SK-N-SH (cell line): ENCODE results near the gene HHLA2. TPM values are rescaled to one million over a fixed set of nuclear protein-coding genes. Genes with fewer than 3 reads are reported as not detected.
"Not testable (repeated sequence)": the region's sequence is repeated elsewhere in the genome, so short reads cannot be mapped to it uniquely, and the experiment has no call there.

Experiments
- CTCF ChIA-PET: fragments of 300-600, 350-600 bp; formaldehyde crosslinking; extraction: SDS; loops from one replicate; lab custom pipeline; 2021; lab: Yijun Ruan, JAX
- POLR2A ChIA-PET: fragments of 350-600 bp; sonication (Branson Sonifier 250); formaldehyde crosslinking; extraction: SDS; loops from one replicate; lab custom pipeline; 2020; ENCODE audit warnings: antibody characterized with exemption, inconsistent platforms; lab: Yijun Ruan, JAX
- DNase-seq: peaks from one replicate; pipeline ENCODE4 v3.0.0; 2012
- H2AFZ ChIP-seq: fragments of 200-600 bp; sonication (generic); 2 replicates; pipeline ENCODE4 v1.8.1; 2016; ENCODE audit warnings: antibody characterized with exemption, mild to moderate bottlenecking, low read depth
- H3F3A ChIP-seq: fragments of 200-600 bp; sonication (generic); replicated peaks from 2 replicates; pipeline ENCODE3; 2016; ENCODE audit warnings: antibody characterized with exemption, mild to moderate bottlenecking; ENCODE audit not compliant: insufficient read depth
- H3K27ac ChIP-seq, 2 experiments: fragments of 200-500 bp in 1 of 2; fragments of 200-600 bp in 1 of 2; sonication (Bioruptor generic) in 1 of 2; sonication (generic), shearing (Covaris generic) in 1 of 2; 2 replicates each; pipeline versions ENCODE4 v1.5.1 to v1.6.1; 2014 to 2016; ENCODE audit warnings: low read depth in 2 of 2, inconsistent platforms in 1 of 2, low read length in 1 of 2, mild to moderate bottlenecking in 1 of 2, mixed read lengths in 1 of 2
- H3K27me3 ChIP-seq: fragments of 200-600 bp; sonication (generic), shearing (Covaris generic); 2 replicates; pipeline ENCODE4 v1.6.1; 2016; ENCODE audit warnings: mixed run types; ENCODE audit not compliant: insufficient read depth
- H3K36me3 ChIP-seq, 2 experiments: fragments of 200-500 bp in 1 of 2; fragments of 200-600 bp in 1 of 2; sonication (Bioruptor generic) in 1 of 2; sonication (generic) in 1 of 2; replicated peaks in 1 of 2; 2 replicates each; pipeline versions ENCODE3 to v1.5.1; 2014 to 2016; ENCODE audit warnings: low read length in 1 of 2, mild to moderate bottlenecking in 1 of 2; ENCODE audit not compliant: insufficient read depth in 2 of 2, control insufficient read depth in 1 of 2
- H3K4me1 ChIP-seq, 2 experiments: fragments of 200-500 bp in 1 of 2; fragments of 200-600 bp in 1 of 2; sonication (Bioruptor generic) in 1 of 2; sonication (generic), shearing (Covaris generic) in 1 of 2; 2 replicates each; pipeline versions ENCODE4 v1.5.1 to v1.6.1; 2014 to 2016; ENCODE audit warnings: low read depth in 1 of 2, low read length in 1 of 2, mixed run types in 1 of 2; ENCODE audit not compliant: insufficient read depth in 2 of 2, control insufficient read depth in 1 of 2
- H3K4me2 ChIP-seq: fragments of 200-600 bp; sonication (generic), shearing (Covaris generic); 2 replicates; pipeline ENCODE4 v1.6.1; 2017; ENCODE audit warnings: mixed run types
- H3K4me3 ChIP-seq, 2 experiments: fragments of 200-500 bp in 1 of 2; fragments of 200-600 bp in 1 of 2; sonication (Bioruptor generic) in 1 of 2; sonication (generic), shearing (Covaris generic) in 1 of 2; 2 replicates each; pipeline versions ENCODE4 v1.5.1 to v1.8.1; 2014 to 2016; ENCODE audit warnings: low read depth in 2 of 2, inconsistent platforms in 1 of 2, low read length in 1 of 2, mild to moderate bottlenecking in 1 of 2, mixed read lengths in 1 of 2, moderate library complexity in 1 of 2
- H3K79me2 ChIP-seq: fragments of 200-600 bp; sonication (generic); 2 replicates; pipeline ENCODE4 v1.8.1; 2017; ENCODE audit warnings: mild to moderate bottlenecking; ENCODE audit not compliant: insufficient read depth
- H3K9ac ChIP-seq: fragments of 200-600 bp; sonication (generic); 2 replicates; pipeline ENCODE4 v1.6.1; 2017; ENCODE audit warnings: mixed run types
- H3K9me2 ChIP-seq: fragments of 200-600 bp; sonication (generic); 2 replicates; pipeline ENCODE4 v1.6.1; 2017; ENCODE audit warnings: mixed run types
- H3K9me3 ChIP-seq: fragments of 200-600 bp; sonication (generic); 2 replicates; pipeline ENCODE4 v1.6.1; 2017; ENCODE audit warnings: mixed run types, mild to moderate bottlenecking, moderate library complexity
- H4K20me1 ChIP-seq: fragments of 200-600 bp; sonication (generic); 2 replicates; pipeline ENCODE4 v1.6.1; 2017; ENCODE audit warnings: mild to moderate bottlenecking, mixed run types; ENCODE audit not compliant: insufficient read depth
- EP300 ChIP-seq, 2 experiments: IDR thresholded peaks; 2 replicates each; pipeline versions ENCODE4 v1.4.0 to v1.6.1; 2012; ENCODE audit warnings: borderline replicate concordance in 1 of 2, low read depth in 1 of 2, low read length in 1 of 2
- EZH2phosphoT487 ChIP-seq: fragments of 200-600 bp; sonication (generic); IDR thresholded peaks from 2 replicates; pipeline ENCODE4 v1.6.1; 2017; ENCODE audit warnings: low read depth, mixed run types, mild to moderate bottlenecking, antibody characterized with exemption, moderate library complexity, borderline replicate concordance
- FOSL2 ChIP-seq: IDR thresholded peaks from 2 replicates; pipeline ENCODE4 v1.4.0; 2012; ENCODE audit warnings: low read depth, mild to moderate bottlenecking, moderate library complexity, borderline replicate concordance
- GABPA ChIP-seq: IDR thresholded peaks from 2 replicates; pipeline ENCODE4 v1.4.0; 2012; ENCODE audit warnings: low read depth, mild to moderate bottlenecking
- GATA2 ChIP-seq: sonication (generic); formaldehyde crosslinking; IDR thresholded peaks from 2 replicates; pipeline ENCODE4 v1.5.0; 2020; ENCODE audit warnings: mild to moderate bottlenecking, missing genetic modification reagents
- JUND ChIP-seq: IDR thresholded peaks from 2 replicates; pipeline ENCODE4 v1.4.0; 2012
- MEF2A ChIP-seq: IDR thresholded peaks from 2 replicates; pipeline ENCODE4 v1.4.0; 2012; ENCODE audit warnings: low read depth, borderline replicate concordance
- MXI1 ChIP-seq: IDR thresholded peaks from 2 replicates; pipeline ENCODE4 v1.6.1; 2012; ENCODE audit warnings: mild to moderate bottlenecking, low read depth, low read length, improper control_type of control experiment
- NFIC ChIP-seq: IDR thresholded peaks from 2 replicates; pipeline ENCODE4 v1.4.0; 2012; ENCODE audit warnings: borderline replicate concordance
- NRF1 ChIP-seq: IDR thresholded peaks from 2 replicates; pipeline ENCODE4 v1.6.1; 2012; ENCODE audit warnings: low read depth, mild to moderate bottlenecking, low read length
- POLR2AphosphoS5 ChIP-seq: IDR thresholded peaks from 2 replicates; pipeline ENCODE4 v1.6.1; 2012; ENCODE audit warnings: low read depth, low read length
- RAD21 ChIP-seq: IDR thresholded peaks from 2 replicates; pipeline ENCODE4 v1.6.1; 2012; ENCODE audit warnings: mild to moderate bottlenecking, low read length
- SIN3A ChIP-seq: IDR thresholded peaks from 2 replicates; pipeline ENCODE4 v1.6.1; 2012; ENCODE audit warnings: low read depth, mild to moderate bottlenecking, low read length, moderate library complexity, borderline replicate concordance
- TAF1 ChIP-seq: IDR thresholded peaks from 2 replicates; pipeline ENCODE4 v1.6.1; 2012; ENCODE audit warnings: low read depth, mild to moderate bottlenecking, low read length, moderate library complexity, borderline replicate concordance
- TCF12 ChIP-seq: IDR thresholded peaks from 2 replicates; pipeline ENCODE4 v1.4.0; 2012
- YY1 ChIP-seq: IDR thresholded peaks from 2 replicates; pipeline ENCODE4 v1.4.0; 2012; ENCODE audit warnings: low read depth, mild to moderate bottlenecking
- WGBS: methylation state at CpG from one replicate; pipeline ENCODE4 v1.1.6; 2017; ENCODE audit warnings: low lambda C conversion rate; 5-methylcytosine and 5-hydroxymethylcytosine counted together
- polyA plus RNA-seq, 3 experiments: library from polyadenylated mRNA; depleted of rRNA; stranded (reverse); fragments of >200 nt; gene quantifications; 2 replicates each; pipeline ENCODE4 v1.2.3, GENCODE V29; 2012
- TF ChIP-seq, protein P1 (sequence below): IDR thresholded peaks from 2 replicates; pipeline ENCODE4; 2012
- TF ChIP-seq, protein P2 (sequence below): IDR thresholded peaks from 2 replicates; pipeline ENCODE4 v1.6.1; 2012; ENCODE audit warnings: mild to moderate bottlenecking, low read depth, low read length, moderate library complexity
- TF ChIP-seq, protein P3 (sequence below): fragments of 150-350 bp; IDR thresholded peaks from 2 replicates; pipeline ENCODE4 v1.6.1; 2017; ENCODE audit warnings: antibody characterized with exemption, low read length, low read depth, borderline replicate concordance
- TF ChIP-seq, protein P4 (sequence below): IDR thresholded peaks from 2 replicates; pipeline ENCODE4 v1.4.0; 2012; ENCODE audit warnings: low read depth, borderline replicate concordance

The HHLA2 gene
- polyA plus RNA-seq, 1 of the 3 experiments (the other 2 are of a cell fraction), result not detected

DNA sequence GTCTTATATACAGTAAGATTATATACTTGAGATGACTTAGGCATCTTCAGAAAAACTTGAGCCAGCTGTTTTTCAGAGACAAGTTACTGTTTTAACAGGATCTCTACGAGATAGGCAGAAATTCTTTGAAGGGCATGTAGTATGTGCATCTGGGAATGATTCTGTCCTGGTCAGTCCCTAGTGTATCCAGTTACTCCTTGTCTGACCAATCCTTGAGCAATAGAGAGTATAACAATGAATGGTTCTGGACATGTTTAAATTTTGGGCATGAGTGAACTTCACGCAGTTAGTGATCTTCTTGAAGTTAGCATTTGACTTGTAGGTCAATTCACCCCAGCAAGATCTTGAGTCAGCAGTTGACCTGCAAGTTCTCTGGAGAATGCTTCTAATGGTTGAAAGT is 24.7 kb upstream of the HHLA2 start:
- no peak for TF ChIP-seq SIN3A
- no peak for TF ChIP-seq EP300 (IDR thresholded peaks at IDR 0.05; ENCODE audit: borderline replicate concordance in 1 of 2, low read depth in 1 of 2, low read length in 1 of 2)
- no peak for TF ChIP-seq GABPA
- TF ChIP-seq NRF1, result no peak
- TF ChIP-seq, protein P1, sequence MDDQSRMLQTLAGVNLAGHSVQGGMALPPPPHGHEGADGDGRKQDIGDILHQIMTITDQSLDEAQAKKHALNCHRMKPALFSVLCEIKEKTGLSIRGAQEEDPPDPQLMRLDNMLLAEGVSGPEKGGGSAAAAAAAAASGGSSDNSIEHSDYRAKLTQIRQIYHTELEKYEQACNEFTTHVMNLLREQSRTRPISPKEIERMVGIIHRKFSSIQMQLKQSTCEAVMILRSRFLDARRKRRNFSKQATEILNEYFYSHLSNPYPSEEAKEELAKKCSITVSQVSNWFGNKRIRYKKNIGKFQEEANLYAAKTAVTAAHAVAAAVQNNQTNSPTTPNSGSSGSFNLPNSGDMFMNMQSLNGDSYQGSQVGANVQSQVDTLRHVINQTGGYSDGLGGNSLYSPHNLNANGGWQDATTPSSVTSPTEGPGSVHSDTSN, result no peak
- TF ChIP-seq JUND, result no peak
- no peak for TF ChIP-seq TCF12
- no peak for TF ChIP-seq MEF2A
- no peak for TF ChIP-seq EZH2phosphoT487
- no peak for TF ChIP-seq NFIC
- no peak for TF ChIP-seq TAF1
- TF ChIP-seq, protein P2, sequence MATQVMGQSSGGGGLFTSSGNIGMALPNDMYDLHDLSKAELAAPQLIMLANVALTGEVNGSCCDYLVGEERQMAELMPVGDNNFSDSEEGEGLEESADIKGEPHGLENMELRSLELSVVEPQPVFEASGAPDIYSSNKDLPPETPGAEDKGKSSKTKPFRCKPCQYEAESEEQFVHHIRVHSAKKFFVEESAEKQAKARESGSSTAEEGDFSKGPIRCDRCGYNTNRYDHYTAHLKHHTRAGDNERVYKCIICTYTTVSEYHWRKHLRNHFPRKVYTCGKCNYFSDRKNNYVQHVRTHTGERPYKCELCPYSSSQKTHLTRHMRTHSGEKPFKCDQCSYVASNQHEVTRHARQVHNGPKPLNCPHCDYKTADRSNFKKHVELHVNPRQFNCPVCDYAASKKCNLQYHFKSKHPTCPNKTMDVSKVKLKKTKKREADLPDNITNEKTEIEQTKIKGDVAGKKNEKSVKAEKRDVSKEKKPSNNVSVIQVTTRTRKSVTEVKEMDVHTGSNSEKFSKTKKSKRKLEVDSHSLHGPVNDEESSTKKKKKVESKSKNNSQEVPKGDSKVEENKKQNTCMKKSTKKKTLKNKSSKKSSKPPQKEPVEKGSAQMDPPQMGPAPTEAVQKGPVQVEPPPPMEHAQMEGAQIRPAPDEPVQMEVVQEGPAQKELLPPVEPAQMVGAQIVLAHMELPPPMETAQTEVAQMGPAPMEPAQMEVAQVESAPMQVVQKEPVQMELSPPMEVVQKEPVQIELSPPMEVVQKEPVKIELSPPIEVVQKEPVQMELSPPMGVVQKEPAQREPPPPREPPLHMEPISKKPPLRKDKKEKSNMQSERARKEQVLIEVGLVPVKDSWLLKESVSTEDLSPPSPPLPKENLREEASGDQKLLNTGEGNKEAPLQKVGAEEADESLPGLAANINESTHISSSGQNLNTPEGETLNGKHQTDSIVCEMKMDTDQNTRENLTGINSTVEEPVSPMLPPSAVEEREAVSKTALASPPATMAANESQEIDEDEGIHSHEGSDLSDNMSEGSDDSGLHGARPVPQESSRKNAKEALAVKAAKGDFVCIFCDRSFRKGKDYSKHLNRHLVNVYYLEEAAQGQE, result no peak
- no peak for TF ChIP-seq GATA2 (CRISPR knock-in tag)
- TF ChIP-seq POLR2AphosphoS5, result no peak
- TF ChIP-seq YY1, result no peak
- TF ChIP-seq, protein P3, sequence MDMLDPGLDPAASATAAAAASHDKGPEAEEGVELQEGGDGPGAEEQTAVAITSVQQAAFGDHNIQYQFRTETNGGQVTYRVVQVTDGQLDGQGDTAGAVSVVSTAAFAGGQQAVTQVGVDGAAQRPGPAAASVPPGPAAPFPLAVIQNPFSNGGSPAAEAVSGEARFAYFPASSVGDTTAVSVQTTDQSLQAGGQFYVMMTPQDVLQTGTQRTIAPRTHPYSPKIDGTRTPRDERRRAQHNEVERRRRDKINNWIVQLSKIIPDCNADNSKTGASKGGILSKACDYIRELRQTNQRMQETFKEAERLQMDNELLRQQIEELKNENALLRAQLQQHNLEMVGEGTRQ, result no peak
- TF ChIP-seq, protein P4, sequence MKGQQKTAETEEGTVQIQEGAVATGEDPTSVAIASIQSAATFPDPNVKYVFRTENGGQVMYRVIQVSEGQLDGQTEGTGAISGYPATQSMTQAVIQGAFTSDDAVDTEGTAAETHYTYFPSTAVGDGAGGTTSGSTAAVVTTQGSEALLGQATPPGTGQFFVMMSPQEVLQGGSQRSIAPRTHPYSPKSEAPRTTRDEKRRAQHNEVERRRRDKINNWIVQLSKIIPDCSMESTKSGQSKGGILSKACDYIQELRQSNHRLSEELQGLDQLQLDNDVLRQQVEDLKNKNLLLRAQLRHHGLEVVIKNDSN, result no peak
- TF ChIP-seq RAD21, result no peak
- no peak for TF ChIP-seq FOSL2
- no peak for TF ChIP-seq MXI1
- no peak for DNase-seq
- WGBS, result 47% methylated on average over 2 of the region's 2 CpGs
- ChIA-PET CTCF (no interaction called here), POLR2A (no interaction called here)
- no peaks in the 10 kb centered on the region for H4K20me1 ChIP-seq
- H3K4me2 ChIP-seq, result no peak overlapping the region
- H3K27me3 ChIP-seq, result no peaks in the 10 kb centered on the region
- H2AFZ ChIP-seq, result no peak overlapping the region
- no peak overlapping the region for H3K27ac ChIP-seq
- H3F3A ChIP-seq, result no peaks in the 10 kb centered on the region
- H3K9ac ChIP-seq, result no peak overlapping the region
- H3K79me2 ChIP-seq, result no peaks in the 10 kb centered on the region
- H3K36me3 ChIP-seq, result no peaks in the 10 kb centered on the region
- H3K4me1 ChIP-seq, result no peaks in the 10 kb centered on the region
- H3K9me3 ChIP-seq, result no peaks in the 10 kb centered on the region
- no peak overlapping the region for H3K4me3 ChIP-seq
- H3K9me2 ChIP-seq, result no peaks in the 10 kb centered on the region

DNA sequence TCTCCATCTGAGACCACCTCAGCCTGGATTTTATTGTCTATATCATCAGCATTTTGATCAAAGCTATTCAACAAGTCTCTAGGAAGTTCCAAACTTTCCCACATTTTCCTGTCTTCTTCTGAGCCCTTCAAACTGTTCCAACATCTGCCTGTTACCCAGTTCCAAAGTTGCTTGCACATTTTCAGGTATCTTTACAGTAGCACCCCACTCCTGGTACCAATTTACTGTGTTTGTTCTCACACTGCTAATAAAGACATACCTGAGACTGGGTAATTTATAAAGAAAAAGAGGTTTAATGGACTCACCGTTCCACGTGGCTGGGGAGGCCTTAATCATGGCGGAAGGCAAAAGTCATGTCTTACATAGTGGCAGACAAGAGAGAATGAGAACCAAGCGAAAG is 17.3 kb upstream of the HHLA2 start:
- H3K4me2 ChIP-seq, DNase-seq, H3K27ac ChIP-seq, H3K9ac ChIP-seq, H3K36me3 ChIP-seq, H3F3A ChIP-seq, H3K4me3 ChIP-seq, H3K79me2 ChIP-seq, H3K4me1 ChIP-seq, POLR2A ChIA-PET, CTCF ChIA-PET, H3K9me3 ChIP-seq, H2AFZ ChIP-seq, H3K9me2 ChIP-seq, H3K27me3 ChIP-seq, H4K20me1 ChIP-seq: not testable (repeated sequence)
- WGBS, result 31% methylated on average over 4 of the region's 4 CpGs
